Measurements from ENCODE around the gene CAPN13. TPM values are rescaled to one million over a fixed set of nuclear protein-coding genes. Genes with fewer than 3 reads are reported as not detected.

CAPN13 gene
- total RNA-seq, 4 donors from 2014 or later: 0.12 TPM; not detected in 3

GRCh38 chr2:30684516-30684915 lies 122.7 kb downstream of the CAPN13 start:
- H3K9me3 ChIP-seq: no peaks in the 10 kb centered on the region
- TF ChIP-seq EP300 (IDR thresholded peaks at IDR 0.05): no peak
- no peak for TF ChIP-seq CTCF (IDR thresholded peaks at IDR 0.05)
- TF ChIP-seq POLR2A (IDR thresholded peaks at IDR 0.05): no peak
- TF ChIP-seq POLR2AphosphoS5 (IDR thresholded peaks at IDR 0.05): no peak
- no peak for ATAC-seq
- no peaks in the 10 kb centered on the region for H3K36me3 ChIP-seq
- H3K4me3 ChIP-seq: no peak overlapping the region
- WGBS, 2 donors (ENCODE audit: low coverage in 1 of 2): 58 to 68% methylated on average over 5 of the region's 5 CpGs
- peaks cover 2 to 42% (median 15%) of the 10 kb centered on the region in 3 donors for H3K4me1 ChIP-seq
- no peak overlapping the region for H3K27ac ChIP-seq
- no peaks in the 10 kb centered on the region for H3K27me3 ChIP-seq

GRCh38 chr2:30684026-30684425 lies 123.2 kb downstream of the CAPN13 start:
- WGBS, 2 donors (ENCODE audit: low coverage in 1 of 2): 95 to 96% methylated on average over 7 to 8 of the region's 8 CpGs

GRCh38 chr2:30683236-30683956 lies 123.8 kb downstream of the CAPN13 start:
- H3K9me3 ChIP-seq: no peaks in the 10 kb centered on the region
- no peaks in the 10 kb centered on the region for H3K27me3 ChIP-seq
- no peak overlapping the region for H3K27ac ChIP-seq
- WGBS, 2 donors (ENCODE audit: low coverage in 1 of 2): 81 to 90% methylated on average over 2 to 3 of the region's 8 CpGs
- ATAC-seq: no peak
- H3K4me1 ChIP-seq: peaks cover 0 to 31% (median 6%) of the 10 kb centered on the region in 3 donors
- H3K36me3 ChIP-seq: no peaks in the 10 kb centered on the region
- TF ChIP-seq POLR2AphosphoS5 (IDR thresholded peaks at IDR 0.05): no peak
- no peak for TF ChIP-seq EP300 (IDR thresholded peaks at IDR 0.05)
- TF ChIP-seq CTCF (IDR thresholded peaks at IDR 0.05): no peak
- TF ChIP-seq POLR2A (IDR thresholded peaks at IDR 0.05): no peak
- H3K4me3 ChIP-seq: no peak overlapping the region

More at GRCh38 chr2:30684026-30684425, 123.2 kb downstream of the CAPN13 start:
- Histone ChIP-seq H3K36me3 (no peaks in the 10 kb centered on the region), H3K4me3 (no peak overlapping the region), H3K27me3 (no peaks in the 10 kb centered on the region), H3K4me1 (peaks cover 0 to 37% (median 10%) of the 10 kb centered on the region in 3 donors), H3K9me3 (no peaks in the 10 kb centered on the region), H3K27ac (no peak overlapping the region)
- no peak for ATAC-seq
- TF ChIP-seq POLR2AphosphoS5 (IDR thresholded peaks at IDR 0.05) (no peak), CTCF (IDR thresholded peaks at IDR 0.05) (no peak), POLR2A (IDR thresholded peaks at IDR 0.05) (no peak), EP300 (IDR thresholded peaks at IDR 0.05) (no peak)

GRCh38 chr2:30681022-30681421 lies 126.2 kb downstream of the CAPN13 start:
- no peaks in the 10 kb centered on the region for H3K27me3 ChIP-seq
- no peaks in the 10 kb centered on the region for H3K9me3 ChIP-seq
- ATAC-seq: no peak
- no peaks in the 10 kb centered on the region for H3K36me3 ChIP-seq
- no peak overlapping the region for H3K27ac ChIP-seq
- no peak for TF ChIP-seq CTCF (IDR thresholded peaks at IDR 0.05)
- TF ChIP-seq EP300 (IDR thresholded peaks at IDR 0.05): no peak
- TF ChIP-seq POLR2A (IDR thresholded peaks at IDR 0.05): no peak
- TF ChIP-seq POLR2AphosphoS5 (IDR thresholded peaks at IDR 0.05): no peak
- WGBS, 2 donors (ENCODE audit: low coverage in 1 of 2): 80 to 90% methylated on average over 1 to 3 of the region's 4 CpGs
- H3K4me1 ChIP-seq: peaks cover 0 to 7% (median 4%) of the 10 kb centered on the region in 3 donors
- no peak overlapping the region for H3K4me3 ChIP-seq

GRCh38 chr2:30680121-30680520 lies 127.1 kb downstream of the CAPN13 start:
- no peaks in the 10 kb centered on the region for H3K27me3 ChIP-seq
- no peaks in the 10 kb centered on the region for H3K9me3 ChIP-seq
- no peak for ATAC-seq
- no peaks in the 10 kb centered on the region for H3K4me1 ChIP-seq
- H3K36me3 ChIP-seq: no peaks in the 10 kb centered on the region
- 70 to 89% methylated on average over 2 to 3 of the region's 3 CpGs for WGBS, 2 donors (ENCODE audit: low coverage in 1 of 2)
- H3K4me3 ChIP-seq: no peak overlapping the region
- no peak overlapping the region for H3K27ac ChIP-seq
- no peak for TF ChIP-seq CTCF (IDR thresholded peaks at IDR 0.05)
- no peak for TF ChIP-seq POLR2AphosphoS5 (IDR thresholded peaks at IDR 0.05)
- TF ChIP-seq POLR2A (IDR thresholded peaks at IDR 0.05): no peak
